Heart right ventricle (tissue), 16 donors: ENCODE data around the gene IPP. TPM values are rescaled to one million over a fixed set of nuclear protein-coding genes. Genes with fewer than 3 reads are reported as not detected.
"Not testable (repeated sequence)": the region's sequence is repeated elsewhere in the genome, so short reads cannot be mapped to it uniquely, and the experiment has no call there.

Source experiments
- ATAC-seq, 8 donors: fragments of 200-7000 bp; cut with Tn5 transposase; one replicate each; pipeline ENCODE4 v1.9.1; 2020; ENCODE audit warnings: mild to moderate bottlenecking in 8 of 8, moderate library complexity in 8 of 8, moderate number of reproducible peaks in 1 of 8
- DNase-seq, 2 donors: peaks; one replicate each; pipeline ENCODE4 v3.0.0-alpha.2; 2020
- H3K27ac ChIP-seq, 10 donors: fragments of 200-600 bp; sonication (generic) in 2 of 10; one replicate each; pipeline versions ENCODE4 v1.5.0 to v1.8.0; 2020 to 2022; ENCODE audit warnings: mild to moderate bottlenecking in 3 of 10
- H3K27me3 ChIP-seq, 7 donors: fragments of 200-600 bp; one replicate each; pipeline ENCODE4 v1.8.0; 2021 to 2022; ENCODE audit warnings: mild to moderate bottlenecking in 2 of 7
- H3K36me3 ChIP-seq, 9 donors: fragments of 200-600 bp; sonication (generic) in 1 of 9; one replicate each; pipeline versions ENCODE4 v1.5.0 to v1.8.0; 2020 to 2022; ENCODE audit warnings: mild to moderate bottlenecking in 2 of 9
- H3K4me1 ChIP-seq, 9 donors: fragments of 200-600 bp; sonication (generic) in 1 of 9; one replicate each; pipeline versions ENCODE4 v1.5.0 to v1.8.0; 2020 to 2022; ENCODE audit warnings: mild to moderate bottlenecking in 4 of 9
- H3K4me3 ChIP-seq, 10 donors: fragments of 200-600 bp; sonication (generic) in 2 of 10; one replicate each; pipeline versions ENCODE4 v1.5.0 to v1.8.0; 2020 to 2022; ENCODE audit warnings: mild to moderate bottlenecking in 7 of 10, moderate library complexity in 2 of 10
- H3K9me3 ChIP-seq, 11 donors: fragments of 200-600 bp in 10 of 11; sonication (generic) in 2 of 11; one replicate each; pipeline versions ENCODE4 v1.5.0 to v1.8.0; 2013 to 2022; ENCODE audit warnings: mild to moderate bottlenecking in 2 of 11, control low read depth in 1 of 11, moderate library complexity in 1 of 11
- CTCF ChIP-seq, 9 donors: fragments of 200-600 bp; sonication (generic) in 2 of 9; IDR thresholded peaks; one replicate each; pipeline versions ENCODE4 v1.5.0 to v1.8.0; 2021 to 2022; ENCODE audit warnings: antibody characterized with exemption in 9 of 9, mild to moderate bottlenecking in 5 of 9, moderate library complexity in 1 of 9
- WGBS, 2 donors: extraction: QIAGEN DNeasy Blood & Tissue Kit; methylation state at CpG; one replicate each; pipeline ENCODE4 v1.1.7; 2013; ENCODE audit warnings: inconsistent platforms in 1 of 2; 5-methylcytosine and 5-hydroxymethylcytosine counted together
- intact Hi-C, 10 donors: fragments of 100-400 bp; cut with DNase I; formaldehyde crosslinking; loops; one replicate each; pipeline versions ENCODE4 v1.11.1 to v1.14.2; 2022
- polyA plus RNA-seq, 2 donors: library from polyadenylated mRNA; stranded (reverse); fragments of 200-250 nt; gene quantifications; one replicate each; pipeline ENCODE4 v1.2.3, GENCODE V29; 2013
- total RNA-seq, 10 donors: library from RNA; stranded (reverse); fragmentation: NEBNext Ultra II Directional in 3 of 10; extraction: Animal tissue kit (Norgen Biotek cat#: 25700) in 3 of 10; gene quantifications; one replicate each; pipeline versions ENCODE4 v1.2.1 to v1.2.4, GENCODE V29; 2021 to 2023
- donor health status: Arrhythmogenic right ventricular cardiomyopathy.
- donor health status: ischemic (EF 13 %, LVEDD 7.1; RV severe dilation, severe dysfunction).
- donor health status: healthy with polysubstance abuse.
- donor health status: DM: no; HTN: yes; CAD: no.
- donor health status: DM: no; HTN: no; CAD: no.
- donor health status: ischemic (EF 25% LVEDD 6.9; RV normal size, moderate dysfunction).
- donor health status: ischemic (EF 25% LVEDD 5.7; RV mildly dilated, moderate dysfunction).
- donor health status: healthy.
- donor health status: DM: yes; HTN: yes; CAD: no.
- donor health status: Ischemic cardiomyopathy.
- donor health status: ischemic (EF 35%, LVEDD 5.7; RV mildly dilated, moderate dysfunction).
- donor health status: nonischemic (EF 11% LVEDD 7.7; RV severe dilation, severe dysfunction).
- donor health status: DM: yes; HTN: yes; CAD: no.
- donor health status: PGD.
- donor health status: ischemic (EF 29% LVEDD 5.4; RV normal size, mild dysfunction).
- donor health status: nonischemic (EF 23%, LVEDD 6.1; RV moderate dilation, normal function).

IPP gene
- total and polyA plus RNA-seq, 12 donors, result 2.1 to 30.0 (median 20.6) TPM

- TF ChIP-seq CTCF (IDR thresholded peaks at IDR 0.05), result no peak
- Histone ChIP-seq H3K27ac (no peak overlapping the region), H3K36me3 (peaks cover 0 to 81% (median 8%) of the 10 kb centered on the region in 9 donors), H3K4me1 (no peaks in the 10 kb centered on the region), H3K9me3 (no peaks in the 10 kb centered on the region), H3K4me3 (no peak overlapping the region), H3K27me3 (no peaks in the 10 kb centered on the region)
- intact Hi-C loops, result loop anchor here in 1 of 10 donors (2.0 kb wide), 1 partner anchor 18 kb away; no protein-coding TSS in a partner anchor
- DNase-seq, result no peak
- no peak for ATAC-seq
- 93 to 96% methylated on average over 3 of the region's 3 CpGs for WGBS, 2 donors
Measured at GRCh38 chr1:45716700-45717099, 33.8 kb downstream of the IPP start.

- H3K4me3 ChIP-seq, result no peak overlapping the region
- 89 to 93% methylated on average over 3 of the region's 3 CpGs for WGBS, 2 donors
- DNase-seq (no peak), ATAC-seq (no peak)
- H3K27ac ChIP-seq, result no peak overlapping the region
- H3K9me3 ChIP-seq, result peaks cover 0 to 2% (median 0%) of the 10 kb centered on the region in 11 donors
- intact Hi-C loops, result no loop called here
- no peaks in the 10 kb centered on the region for H3K4me1 ChIP-seq
- peaks cover 0 to 84% (median 16%) of the 10 kb centered on the region in 9 donors for H3K36me3 ChIP-seq
- H3K27me3 ChIP-seq, result no peaks in the 10 kb centered on the region
- TF ChIP-seq CTCF (IDR thresholded peaks at IDR 0.05), result no peak
Measured at GRCh38 chr1:45713711-45714110, 36.7 kb downstream of the IPP start.

- intact Hi-C loops, result no loop called here
- H3K27me3 ChIP-seq, result no peaks in the 10 kb centered on the region
- ATAC-seq, result no peak
- H3K9me3 ChIP-seq, result peaks cover 0 to 17% (median 0%) of the 10 kb centered on the region in 11 donors
- TF ChIP-seq CTCF (IDR thresholded peaks at IDR 0.05), result no peak
- no peak overlapping the region for H3K4me3 ChIP-seq
- no peak for DNase-seq
- H3K36me3 ChIP-seq, result peaks cover 0 to 72% (median 14%) of the 10 kb centered on the region in 9 donors
- 95% methylated on average over 1 of the region's 1 CpG for WGBS, 2 donors
- no peaks in the 10 kb centered on the region for H3K4me1 ChIP-seq
- H3K27ac ChIP-seq, result no peak overlapping the region
Measured at GRCh38 chr1:45704637-45705036, 45.8 kb downstream of the IPP start.

- Histone ChIP-seq H3K4me1 (peaks cover 0 to under 1% (median 0%) of the 10 kb centered on the region in 9 donors), H3K9me3 (no peaks in the 10 kb centered on the region), H3K27me3 (no peaks in the 10 kb centered on the region), H3K36me3 (peaks cover 0 to 91% (median 29%) of the 10 kb centered on the region in 9 donors), H3K27ac (no peak overlapping the region), H3K4me3 (no peak overlapping the region)
- WGBS, 2 donors, result 93 to 95% methylated on average over 7 of the region's 7 CpGs
- intact Hi-C loops, result no loop called here
- TF ChIP-seq CTCF (IDR thresholded peaks at IDR 0.05), result no peak
- no peak for DNase-seq
- ATAC-seq, result no peak
Measured at GRCh38 chr1:45694823-45695222, 55.6 kb downstream of the IPP start.

GRCh38 chr1:45693811-45694210, 56.6 kb downstream of the IPP start:
- Histone ChIP-seq H3K36me3 (peaks cover 0 to 81% (median 29%) of the 10 kb centered on the region in 9 donors), H3K4me1 (peaks cover 0 to 11% (median 9%) of the 10 kb centered on the region in 9 donors)
- H3K27me3 ChIP-seq, intact Hi-C loops, H3K9me3 ChIP-seq, H3K4me3 ChIP-seq, H3K27ac ChIP-seq, ATAC-seq, DNase-seq: not testable (repeated sequence)
- 81 to 87% methylated on average over 8 of the region's 8 CpGs for WGBS, 2 donors
